ENCODE results near the gene ISL2. TPM values are rescaled to one million over a fixed set of nuclear protein-coding genes. Genes with fewer than 3 reads are reported as not detected.

The ISL2 gene
- total RNA-seq, 1 donor from 2014 or later, result not detected

GRCh38 chr15:76298986-76299385, 37.6 kb upstream of the ISL2 start:
- H3K36me3 ChIP-seq, result no peaks in the 10 kb centered on the region

GRCh38 chr15:76299786-76300185, 36.8 kb upstream of the ISL2 start:
- no peaks in the 10 kb centered on the region for H3K9me3 ChIP-seq
- intact Hi-C loops (cut with DNase I), result no loop called here
- no peak overlapping the region for H3K27ac ChIP-seq
- no peak overlapping the region for H3K4me3 ChIP-seq
- DNase-seq (ENCODE audit: low spot score in 2 of 2), result no peak
- H3K4me1 ChIP-seq, result no peaks in the 10 kb centered on the region
- TF ChIP-seq CTCF (IDR thresholded peaks at IDR 0.05), result no peak
- H3K36me3 ChIP-seq, result no peaks in the 10 kb centered on the region
- H3K27me3 ChIP-seq, result no peaks in the 10 kb centered on the region

More at GRCh38 chr15:76298986-76299385, 37.6 kb upstream of the ISL2 start:
- peaks cover 0 to 7% of the 10 kb centered on the region in 2 donors for H3K4me1 ChIP-seq
- no peak overlapping the region for H3K27ac ChIP-seq
- intact Hi-C loops (cut with DNase I), result no loop called here
- DNase-seq (ENCODE audit: low spot score in 2 of 2), result no peak
- no peaks in the 10 kb centered on the region for H3K9me3 ChIP-seq
- no peaks in the 10 kb centered on the region for H3K27me3 ChIP-seq
- no peak for TF ChIP-seq CTCF (IDR thresholded peaks at IDR 0.05)
- no peak overlapping the region for H3K4me3 ChIP-seq

GRCh38 chr15:76303909-76304308, 32.7 kb upstream of the ISL2 start:
- Histone ChIP-seq H3K4me3 (no peak overlapping the region), H3K9me3 (no peaks in the 10 kb centered on the region), H3K27ac (no peak overlapping the region), H3K36me3 (no peaks in the 10 kb centered on the region), H3K4me1 (no peaks in the 10 kb centered on the region), H3K27me3 (no peaks in the 10 kb centered on the region)
- intact Hi-C loops (cut with DNase I), result no loop called here
- no peak for DNase-seq (ENCODE audit: low spot score in 2 of 2)
- TF ChIP-seq CTCF (IDR thresholded peaks at IDR 0.05), result no peak

- DNase-seq (ENCODE audit: low spot score in 2 of 2), result no peak
- Histone ChIP-seq H3K9me3 (no peaks in the 10 kb centered on the region), H3K4me1 (peaks cover 0 to 8% of the 10 kb centered on the region in 2 donors), H3K36me3 (no peaks in the 10 kb centered on the region), H3K4me3 (peak overlapping the region; percentile 72 to 96), H3K27me3 (no peaks in the 10 kb centered on the region), H3K27ac (no peak overlapping the region)
- intact Hi-C loops (cut with DNase I), result no loop called here
- TF ChIP-seq CTCF (IDR thresholded peaks at IDR 0.05), result no peak
These were observed 26.8 kb upstream of the ISL2 start for GRCh38 chr15:76309601-76310330.

GRCh38 chr15:76310475-76311099, 26.0 kb upstream of the ISL2 start:
- Histone ChIP-seq H3K9me3 (no peaks in the 10 kb centered on the region), H3K4me1 (peaks cover 0 to 8% of the 10 kb centered on the region in 2 donors), H3K27me3 (no peaks in the 10 kb centered on the region), H3K36me3 (no peaks in the 10 kb centered on the region), H3K27ac (peak overlapping the region; percentile 63 to 90), H3K4me3 (peak overlapping the region; percentile 72 to 96)
- intact Hi-C loops (cut with DNase I), result no loop called here
- TF ChIP-seq CTCF (IDR thresholded peaks at IDR 0.05), result no peak
- no peak for DNase-seq (ENCODE audit: low spot score in 2 of 2)
